Karpas-422 (cell line): ENCODE measurements around the gene SMAD3. TPM values are rescaled to one million over a fixed set of nuclear protein-coding genes. Genes with fewer than 3 reads are reported as not detected.

Experiments used
- DNase-seq: peaks from one replicate; pipeline ENCODE4 v3.0.0-alpha.2; 2015
- H2AFZ ChIP-seq: fragments of 200-600 bp; sonication (generic); 2 replicates; pipeline ENCODE4 v1.6.1; 2014; ENCODE audit warnings: antibody characterized with exemption, low read length, mixed read lengths
- H3K27ac ChIP-seq: fragments of 200-600 bp; sonication (generic); 2 replicates; pipeline ENCODE4 v1.5.1; 2014; ENCODE audit warnings: mild to moderate bottlenecking, low read length, moderate library complexity
- H3K27me3 ChIP-seq: fragments of 200-600 bp; sonication (generic); 2 replicates; pipeline ENCODE4 v1.6.1; 2014; ENCODE audit warnings: low read length, mixed read lengths
- H3K36me3 ChIP-seq: fragments of 200-600 bp; sonication (generic); 2 replicates; pipeline ENCODE4 v1.6.1; 2014; ENCODE audit warnings: low read length, mixed read lengths; ENCODE audit not compliant: insufficient read depth
- H3K4me1 ChIP-seq: fragments of 200-600 bp; sonication (generic); 2 replicates; pipeline ENCODE4 v1.6.1; 2014; ENCODE audit warnings: mild to moderate bottlenecking, low read length, mixed read lengths
- H3K4me2 ChIP-seq: fragments of 200-600 bp; sonication (generic); 2 replicates; pipeline ENCODE4 v1.6.1; 2014; ENCODE audit warnings: low read length, low read depth, mild to moderate bottlenecking; ENCODE audit not compliant: poor library complexity, severe bottlenecking
- H3K4me3 ChIP-seq: fragments of 200-600 bp; sonication (generic); 2 replicates; pipeline ENCODE4 v1.5.1; 2014; ENCODE audit warnings: mild to moderate bottlenecking, antibody characterized with exemption, low read length, mixed read lengths
- H3K79me2 ChIP-seq: fragments of 200-600 bp; sonication (generic); 2 replicates; pipeline ENCODE4 v1.6.1; 2014; ENCODE audit warnings: mild to moderate bottlenecking, low read length, mixed read lengths
- H3K9ac ChIP-seq: fragments of 200-600 bp; sonication (generic); 2 replicates; pipeline ENCODE4 v1.6.0; 2014; ENCODE audit warnings: low read length
- H3K9me2 ChIP-seq: fragments of 200-600 bp; sonication (generic), shearing (Covaris generic); replicated peaks from 2 replicates; pipeline ENCODE4 v1.6.0; 2014; ENCODE audit warnings: mild to moderate bottlenecking, low read length, moderate library complexity; ENCODE audit not compliant: insufficient read depth
- H3K9me3 ChIP-seq: fragments of 300-700, 200-600 bp; sonication (generic); 2 replicates; pipeline ENCODE4 v1.6.1; 2014; ENCODE audit warnings: low read length, mixed read lengths
- H4K20me1 ChIP-seq: fragments of 200-600 bp; sonication (generic); 2 replicates; pipeline ENCODE4 v1.6.1; 2014; ENCODE audit warnings: mild to moderate bottlenecking, antibody characterized with exemption, low read length, low read depth; ENCODE audit not compliant: insufficient read depth
- total RNA-seq: library from RNA; depleted of rRNA; stranded (reverse); fragments of >200 nt; shearing (Covaris generic); gene quantifications from 2 replicates; pipeline ENCODE4 v1.2.3, GENCODE V29; 2014; ENCODE audit warnings: low replicate concordance

Gene SMAD3
- total RNA-seq, 1 experiment from 2014 or later: 27.7 TPM

DNA sequence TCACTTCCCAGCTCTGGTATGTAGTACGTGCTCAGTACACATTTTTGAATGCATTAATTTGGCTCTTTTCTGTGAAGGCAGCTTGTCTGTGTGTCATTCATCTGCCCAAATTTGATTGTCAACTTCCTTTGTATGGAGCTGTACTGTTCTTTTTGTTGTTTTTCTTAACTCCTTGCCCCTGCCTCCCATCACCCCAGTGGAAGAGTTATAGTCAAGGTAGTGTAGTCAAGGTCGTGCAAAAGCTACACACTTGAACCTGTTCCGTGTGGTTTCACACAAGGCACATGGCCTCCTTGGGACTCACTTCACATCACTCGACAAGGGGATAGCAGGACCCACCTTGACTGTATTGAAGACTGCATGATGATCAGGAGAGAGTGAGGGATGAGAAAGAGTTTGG is 37.6 kb downstream of the SMAD3 start:
- H3K27ac ChIP-seq: no peak overlapping the region
- H3K36me3 ChIP-seq: no peaks in the 10 kb centered on the region
- H2AFZ ChIP-seq: no peak overlapping the region
- H3K4me2 ChIP-seq: no peak overlapping the region
- H3K9me3 ChIP-seq: no peaks in the 10 kb centered on the region
- H4K20me1 ChIP-seq: peaks cover 41% of the 10 kb centered on the region; the same call in 1 of the 2 replicates
- H3K9ac ChIP-seq: no peak overlapping the region
- H3K79me2 ChIP-seq: no peaks in the 10 kb centered on the region
- peaks cover 28% of the 10 kb centered on the region for H3K4me1 ChIP-seq
- no peak for DNase-seq
- no peaks in the 10 kb centered on the region for H3K9me2 ChIP-seq
- no peaks in the 10 kb centered on the region for H3K27me3 ChIP-seq
- H3K4me3 ChIP-seq: no peak overlapping the region

- H3K27ac ChIP-seq: no peak overlapping the region
- no peak overlapping the region for H3K4me2 ChIP-seq
- no peaks in the 10 kb centered on the region for H3K27me3 ChIP-seq
- no peaks in the 10 kb centered on the region for H3K79me2 ChIP-seq
- no peaks in the 10 kb centered on the region for H3K9me3 ChIP-seq
- H3K9me2 ChIP-seq: no peaks in the 10 kb centered on the region
- no peak overlapping the region for H3K4me3 ChIP-seq
- peaks cover 27% of the 10 kb centered on the region for H3K4me1 ChIP-seq
- no peak overlapping the region for H3K9ac ChIP-seq
- DNase-seq: no peak
- no peak overlapping the region for H2AFZ ChIP-seq
- H4K20me1 ChIP-seq: peaks cover 45% of the 10 kb centered on the region; the same call in 1 of the 2 replicates
- H3K36me3 ChIP-seq: no peaks in the 10 kb centered on the region
Observed at GRCh38 chr15:67103432-67103831, 38.0 kb downstream of the SMAD3 start.

DNA sequence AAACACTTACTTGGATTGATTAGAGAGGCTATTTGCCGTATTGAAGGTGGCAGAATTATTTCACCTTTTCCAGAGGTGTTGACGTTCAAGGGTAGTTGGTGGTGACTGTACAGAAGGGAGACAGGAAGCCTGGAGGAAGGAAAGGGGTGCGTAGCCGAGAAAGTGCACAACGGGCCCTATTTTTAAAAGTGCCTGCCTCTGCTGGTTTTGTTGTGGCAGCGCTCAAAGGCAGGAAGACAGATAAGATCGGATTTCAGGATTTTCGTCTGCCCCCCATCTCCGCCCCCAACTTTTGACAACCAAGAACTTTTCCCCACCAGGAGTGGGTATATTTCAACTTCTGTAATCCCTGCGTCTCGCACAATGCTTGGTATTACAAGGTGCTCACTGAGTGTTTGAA is 38.5 kb downstream of the SMAD3 start:
- no peaks in the 10 kb centered on the region for H3K9me2 ChIP-seq
- no peak overlapping the region for H3K9ac ChIP-seq
- no peak overlapping the region for H2AFZ ChIP-seq
- peaks cover 25% of the 10 kb centered on the region for H3K4me1 ChIP-seq
- no peaks in the 10 kb centered on the region for H3K79me2 ChIP-seq
- no peaks in the 10 kb centered on the region for H3K9me3 ChIP-seq
- no peaks in the 10 kb centered on the region for H3K27me3 ChIP-seq
- no peak overlapping the region for H3K4me2 ChIP-seq
- H3K36me3 ChIP-seq: no peaks in the 10 kb centered on the region
- H4K20me1 ChIP-seq: peaks cover 49% of the 10 kb centered on the region; the same call in 1 of the 2 replicates
- no peak overlapping the region for H3K27ac ChIP-seq
- no peak for DNase-seq
- no peak overlapping the region for H3K4me3 ChIP-seq

GRCh38 chr15:67104510-67104909 is 39.1 kb downstream of the SMAD3 start:
- Histone ChIP-seq H4K20me1 (peaks cover 50% of the 10 kb centered on the region; the same call in 1 of the 2 replicates), H3K4me3 (no peak overlapping the region), H3K9me2 (no peaks in the 10 kb centered on the region), H3K79me2 (no peaks in the 10 kb centered on the region), H3K36me3 (no peaks in the 10 kb centered on the region), H3K27ac (no peak overlapping the region), H3K9me3 (no peaks in the 10 kb centered on the region), H3K4me1 (peaks cover 18% of the 10 kb centered on the region), H3K4me2 (no peak overlapping the region), H3K27me3 (no peaks in the 10 kb centered on the region), H3K9ac (no peak overlapping the region), H2AFZ (no peak overlapping the region)
- no peak for DNase-seq

GRCh38 chr15:67105065-67105951 is 39.9 kb downstream of the SMAD3 start:
- H3K36me3 ChIP-seq: no peaks in the 10 kb centered on the region
- H3K9me3 ChIP-seq: no peaks in the 10 kb centered on the region
- H3K4me2 ChIP-seq: no peak overlapping the region
- DNase-seq: no peak
- H3K4me3 ChIP-seq: no peak overlapping the region
- no peak overlapping the region for H2AFZ ChIP-seq
- H3K9ac ChIP-seq: no peak overlapping the region
- peaks cover 50% of the 10 kb centered on the region for H4K20me1 ChIP-seq
- H3K9me2 ChIP-seq: no peaks in the 10 kb centered on the region
- no peaks in the 10 kb centered on the region for H3K27me3 ChIP-seq
- H3K27ac ChIP-seq: no peak overlapping the region
- peaks cover 19% of the 10 kb centered on the region for H3K4me1 ChIP-seq
- H3K79me2 ChIP-seq: no peaks in the 10 kb centered on the region

DNA sequence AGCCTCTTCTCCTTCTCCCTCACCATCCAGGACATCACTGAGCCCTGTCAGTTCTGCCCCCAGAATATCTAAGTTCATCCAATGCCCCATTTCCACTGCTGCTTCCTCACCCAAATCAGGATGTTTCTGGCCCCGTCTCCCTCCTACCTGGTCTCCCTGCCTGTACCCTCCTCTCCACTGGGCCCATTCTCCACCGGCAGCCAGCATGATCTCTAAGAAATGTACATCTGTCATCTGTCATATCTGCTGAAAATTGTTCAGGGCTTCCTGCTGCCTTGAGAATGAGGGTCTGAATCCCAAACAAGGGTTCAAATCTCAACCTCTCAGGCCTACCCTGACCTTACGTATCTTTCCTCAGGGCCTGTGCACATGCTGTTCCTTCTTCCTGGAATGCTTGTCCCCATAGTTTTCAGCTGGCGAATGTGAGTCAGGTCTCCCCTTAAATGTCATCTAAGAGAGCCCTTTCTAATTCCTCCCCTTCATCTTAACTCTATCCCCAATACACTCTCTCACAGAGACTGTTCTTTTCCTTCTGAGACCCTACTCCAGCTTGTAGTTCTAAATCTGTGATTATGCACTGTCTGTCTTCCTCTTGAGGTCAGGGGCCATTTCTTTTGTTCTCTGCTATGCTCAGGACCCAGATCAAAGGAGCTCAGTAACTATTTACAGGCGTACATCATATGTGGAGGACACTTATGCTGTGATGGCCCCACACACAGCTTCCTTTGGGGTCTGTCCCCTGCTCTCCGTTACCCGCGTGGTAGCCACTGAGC is 40.8 kb downstream of the SMAD3 start:
- DNase-seq: no peak
- Histone ChIP-seq H3K9ac (no peak overlapping the region), H3K27me3 (no peaks in the 10 kb centered on the region), H4K20me1 (peaks cover 50% of the 10 kb centered on the region), H3K36me3 (no peaks in the 10 kb centered on the region; the same call in 1 of the 2 replicates), H3K27ac (no peak overlapping the region), H3K4me3 (no peak overlapping the region), H3K79me2 (no peaks in the 10 kb centered on the region), H3K4me2 (no peak overlapping the region), H3K9me3 (peaks cover 7% of the 10 kb centered on the region), H3K9me2 (no peaks in the 10 kb centered on the region), H3K4me1 (peaks cover 15% of the 10 kb centered on the region), H2AFZ (no peak overlapping the region)

DNA sequence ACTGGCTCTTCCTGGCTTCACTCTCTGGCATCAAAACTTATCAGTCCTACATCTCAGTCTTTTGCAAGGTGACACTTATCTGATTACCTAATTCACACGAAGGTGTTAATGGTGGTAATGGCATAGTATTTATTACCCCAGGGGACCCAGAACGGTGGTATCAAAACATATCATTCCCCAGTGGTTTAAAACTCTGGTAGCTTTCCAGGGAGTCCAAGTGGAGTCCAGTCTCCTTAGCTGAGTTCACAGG is 41.3 kb downstream of the SMAD3 start:
- Histone ChIP-seq H3K27ac (no peak overlapping the region), H3K9ac (no peak overlapping the region), H3K79me2 (no peaks in the 10 kb centered on the region), H3K9me2 (no peaks in the 10 kb centered on the region), H3K9me3 (peaks cover 11% of the 10 kb centered on the region), H3K4me1 (peaks cover 10% of the 10 kb centered on the region), H3K4me3 (no peak overlapping the region), H2AFZ (no peak overlapping the region), H4K20me1 (peaks cover 50% of the 10 kb centered on the region), H3K36me3 (no peaks in the 10 kb centered on the region; the same call in 1 of the 2 replicates), H3K27me3 (no peaks in the 10 kb centered on the region), H3K4me2 (no peak overlapping the region)
- no peak for DNase-seq

DNA sequence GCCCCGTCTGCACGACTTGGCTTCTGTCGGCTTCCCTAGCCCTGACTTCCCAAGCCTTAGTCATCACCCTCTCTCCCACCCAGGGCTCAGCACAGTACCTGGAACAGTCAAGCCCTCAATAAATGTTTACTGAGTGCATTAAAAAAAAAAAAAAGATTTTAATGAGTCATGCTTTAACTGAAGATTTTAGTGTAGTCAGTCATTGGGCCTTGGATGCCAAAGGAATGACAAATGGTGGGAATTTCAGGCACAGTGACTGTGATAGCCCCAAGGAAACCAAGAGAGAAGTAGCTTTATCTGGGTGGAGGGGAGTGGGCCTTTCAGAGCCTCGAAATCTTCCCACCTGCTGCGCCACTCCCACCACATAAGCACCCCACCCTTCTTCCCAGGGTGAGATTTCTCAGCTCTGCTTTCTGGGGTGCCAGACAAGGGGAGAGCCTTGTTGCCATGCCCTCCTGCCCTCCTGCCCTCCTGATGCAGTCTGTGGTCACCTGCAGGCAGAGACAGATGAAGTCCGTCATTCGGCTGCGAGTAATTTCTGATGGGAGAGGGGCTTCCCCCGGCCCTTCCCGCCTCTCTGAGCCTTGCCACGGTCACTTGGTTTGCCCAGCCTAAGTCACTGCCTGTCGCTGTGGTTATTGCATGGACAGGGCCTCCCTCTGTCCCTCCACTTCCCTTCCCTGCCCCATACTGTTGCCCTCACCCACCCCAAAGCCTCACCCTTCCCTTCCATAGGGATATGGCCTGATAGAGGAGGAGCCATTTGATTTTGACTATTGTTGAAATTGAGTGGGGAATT is 41.8 kb downstream of the SMAD3 start:
- Histone ChIP-seq H3K9me3 (peaks cover 11% of the 10 kb centered on the region), H3K27me3 (no peaks in the 10 kb centered on the region), H3K27ac (no peak overlapping the region), H2AFZ (no peak overlapping the region), H3K79me2 (no peaks in the 10 kb centered on the region), H3K36me3 (no peaks in the 10 kb centered on the region; the same call in 1 of the 2 replicates), H4K20me1 (peaks cover 50% of the 10 kb centered on the region), H3K4me2 (no peak overlapping the region), H3K9ac (no peak overlapping the region), H3K4me3 (no peak overlapping the region), H3K4me1 (peaks cover 10% of the 10 kb centered on the region), H3K9me2 (no peaks in the 10 kb centered on the region)
- DNase-seq: no peak
